NCI-H1105 (cell line): ENCODE data around the gene MORN1.

ENCODE experiments used
- DNase-seq: peaks from one replicate; lab custom pipeline; 2025; lab: John Stamatoyannopoulos, UW

MORN1 gene

GRCh38 chr1:2273401-2274090, 117.8 kb downstream of the MORN1 start:
- DNase-seq: no peak

- DNase-seq: no peak
These were observed 118.5 kb downstream of the MORN1 start for GRCh38 chr1:2272686-2273400.

- DNase-seq: no peak
These were observed 119.3 kb downstream of the MORN1 start for GRCh38 chr1:2271841-2272655.
